Measurements from ENCODE around the gene MTRR.

GRCh38 chr5:7852988-7853387, 16.0 kb upstream of the MTRR start:
- TF ChIP-seq ELF1 (IDR thresholded peaks at IDR 0.05) = no peak
- no peak for TF ChIP-seq CTCF (IDR thresholded peaks at IDR 0.05)
- TF ChIP-seq ZBTB33 (IDR thresholded peaks at IDR 0.05; ENCODE audit: borderline replicate concordance, low read depth) = no peak
- no peak for TF ChIP-seq RCOR1 (IDR thresholded peaks at IDR 0.05; ENCODE audit: low read length)
- no peak for TF ChIP-seq EP300 (IDR thresholded peaks at IDR 0.05; ENCODE audit: borderline replicate concordance in 1 of 2, low read depth in 1 of 2, low read length in 1 of 2)
- TF ChIP-seq SMC3 (IDR thresholded peaks at IDR 0.05; ENCODE audit: low read depth, low read length) = no peak
- TF ChIP-seq RAD21 (IDR thresholded peaks at IDR 0.05; ENCODE audit: low read length) = no peak
- no peak for TF ChIP-seq TAF1 (IDR thresholded peaks at IDR 0.05; ENCODE audit: borderline replicate concordance, low read depth, low read length)
- no peak for TF ChIP-seq POLR2AphosphoS5 (IDR thresholded peaks at IDR 0.05; ENCODE audit: low read depth, low read length)
- TF ChIP-seq MAX (IDR thresholded peaks at IDR 0.05; ENCODE audit: low read depth) = no peak
- no peak for TF ChIP-seq IRF3 (IDR thresholded peaks at IDR 0.05; ENCODE audit: low read depth, low read length)
- no peak for TF ChIP-seq RFX5 (IDR thresholded peaks at IDR 0.05; ENCODE audit: low read length)
- TF ChIP-seq GABPA (IDR thresholded peaks at IDR 0.05; ENCODE audit: low read depth) = no peak
